Heart left ventricle (tissue), 13 donors: ENCODE results near the gene GTF2I.
"Not testable (repeated sequence)": the region's sequence is repeated elsewhere in the genome, so short reads cannot be mapped to it uniquely, and the experiment has no call there.

Experiments
- CTCF ChIP-seq, 12 donors: fragments of 200-600 bp; sonication (generic) in 4 of 12; IDR thresholded peaks; one replicate each; pipeline versions ENCODE4 v1.5.0 to v1.8.0; 2018 to 2022; ENCODE audit warnings: antibody characterized with exemption in 12 of 12, mild to moderate bottlenecking in 5 of 12
- POLR2A ChIP-seq, 2 donors: fragments of 450-650 bp; IDR thresholded peaks; one replicate each; pipeline ENCODE4 v1.6.1; 2017; ENCODE audit warnings: antibody characterized with exemption in 2 of 2, mild to moderate bottlenecking in 2 of 2, moderate library complexity in 2 of 2
- donor health status: ischemic (EF 13 %, LVEDD 7.1; RV severe dilation, severe dysfunction).
- donor health status: DM: no; HTN: yes; CAD: no.
- donor health status: DM: no; HTN: no; CAD: no.
- donor health status: ischemic (EF 25% LVEDD 6.9; RV normal size, moderate dysfunction).
- donor health status: ischemic (EF 25% LVEDD 5.7; RV mildly dilated, moderate dysfunction).
- donor health status: ischemic (EF 35%, LVEDD 5.7; RV mildly dilated, moderate dysfunction).
- donor health status: nonischemic (EF 11% LVEDD 7.7; RV severe dilation, severe dysfunction).
- donor health status: DM: yes; HTN: yes; CAD: no.
- donor health status: PGD.
- donor health status: ischemic (EF 29% LVEDD 5.4; RV normal size, mild dysfunction).
- donor health status: nonischemic (EF 23%, LVEDD 6.1; RV moderate dilation, normal function).

DNA sequence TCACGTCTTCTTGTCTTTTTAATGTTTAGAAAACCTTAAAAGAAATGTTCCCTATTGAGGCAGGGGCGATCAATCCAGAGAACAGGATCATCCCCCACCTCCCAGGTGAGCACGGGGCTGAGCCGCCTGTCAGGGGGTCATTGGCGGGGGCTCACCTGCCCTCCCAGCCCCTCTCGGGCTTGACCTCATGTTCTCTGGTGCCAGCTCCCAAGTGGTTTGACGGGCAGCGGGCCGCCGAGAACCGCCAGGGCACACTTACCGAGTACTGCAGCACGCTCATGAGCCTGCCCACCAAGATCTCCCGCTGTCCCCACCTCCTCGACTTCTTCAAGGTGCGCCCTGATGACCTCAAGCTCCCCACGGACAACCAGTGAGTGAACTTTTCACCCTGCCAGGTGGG lies 121.5 kb downstream of the GTF2I start:
- TF ChIP-seq CTCF, POLR2A (IDR thresholded peaks at IDR 0.05): not testable (repeated sequence)
